Mononuclear cell (primary cell): ENCODE results near the gene LBR. TPM values are rescaled to one million over a fixed set of nuclear protein-coding genes. Genes with fewer than 3 reads are reported as not detected.

ENCODE experiments used
- H3K27me3 ChIP-seq: 2 replicates; pipeline ENCODE4 v1.6.0; 2011; ENCODE audit warnings: low read length, control low read depth; ENCODE audit not compliant: insufficient read depth
- H3K4me1 ChIP-seq: 2 replicates; pipeline ENCODE4 v1.5.1; 2011; ENCODE audit warnings: mild to moderate bottlenecking, low read length, control low read depth; ENCODE audit not compliant: insufficient read depth
- H3K4me3 ChIP-seq: 2 replicates; pipeline ENCODE4 v1.5.1; 2011; ENCODE audit warnings: mild to moderate bottlenecking, low read length, moderate library complexity
- H3K9me3 ChIP-seq: 2 replicates; pipeline ENCODE4 v1.5.1; 2011; ENCODE audit warnings: low read depth, mild to moderate bottlenecking, control low read depth, low read length
- total RNA-seq: library from RNA; depleted of rRNA; stranded (reverse); fragments of >200 nt; gene quantifications from one replicate; pipeline ENCODE4 v1.2.3, GENCODE V29; 2012

The LBR gene
- total RNA-seq, 1 donor, result 61.4 TPM

DNA sequence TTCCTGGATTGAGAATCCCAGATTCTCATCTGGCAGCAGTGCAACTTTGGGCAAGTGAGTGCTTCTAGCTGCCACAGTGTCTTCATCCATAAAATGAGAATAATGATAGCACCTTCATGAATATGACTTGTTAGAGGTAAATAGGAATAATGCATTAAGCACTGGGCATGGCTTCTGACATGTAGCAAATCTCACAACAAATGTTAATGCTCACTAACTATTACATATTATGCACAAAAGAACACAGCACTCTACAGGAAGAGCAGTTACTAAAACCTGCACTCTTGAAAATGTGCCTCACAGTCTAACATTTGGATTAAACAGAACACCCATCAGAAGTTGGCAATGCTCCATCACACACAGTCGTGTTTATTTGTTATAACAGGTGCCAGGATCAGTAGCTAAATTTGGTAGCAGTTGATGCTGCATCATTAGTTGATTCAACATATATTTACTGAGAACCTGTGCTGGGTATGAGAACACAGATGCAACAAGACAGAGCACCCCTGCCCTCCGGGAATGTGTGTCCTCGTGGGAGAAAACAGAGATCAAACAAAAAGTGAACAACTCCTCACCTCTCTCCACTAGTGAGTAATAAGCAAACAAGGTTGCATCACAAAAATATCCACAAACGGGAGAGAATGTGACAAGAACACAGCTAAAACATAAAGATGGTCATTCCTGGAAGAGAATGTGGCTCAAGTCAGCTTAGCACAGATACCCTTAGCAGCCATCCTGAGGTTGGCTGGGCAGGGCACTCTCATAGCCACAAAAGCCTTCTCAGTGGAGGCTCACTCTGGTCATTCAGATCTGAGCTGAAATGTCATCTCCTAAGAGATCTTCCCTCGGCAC, 26.2 kb upstream of the LBR start:
- peaks cover 48% of the 10 kb centered on the region for H3K4me1 ChIP-seq
- no peak overlapping the region for H3K4me3 ChIP-seq
- no peaks in the 10 kb centered on the region for H3K9me3 ChIP-seq
- no peaks in the 10 kb centered on the region for H3K27me3 ChIP-seq

DNA sequence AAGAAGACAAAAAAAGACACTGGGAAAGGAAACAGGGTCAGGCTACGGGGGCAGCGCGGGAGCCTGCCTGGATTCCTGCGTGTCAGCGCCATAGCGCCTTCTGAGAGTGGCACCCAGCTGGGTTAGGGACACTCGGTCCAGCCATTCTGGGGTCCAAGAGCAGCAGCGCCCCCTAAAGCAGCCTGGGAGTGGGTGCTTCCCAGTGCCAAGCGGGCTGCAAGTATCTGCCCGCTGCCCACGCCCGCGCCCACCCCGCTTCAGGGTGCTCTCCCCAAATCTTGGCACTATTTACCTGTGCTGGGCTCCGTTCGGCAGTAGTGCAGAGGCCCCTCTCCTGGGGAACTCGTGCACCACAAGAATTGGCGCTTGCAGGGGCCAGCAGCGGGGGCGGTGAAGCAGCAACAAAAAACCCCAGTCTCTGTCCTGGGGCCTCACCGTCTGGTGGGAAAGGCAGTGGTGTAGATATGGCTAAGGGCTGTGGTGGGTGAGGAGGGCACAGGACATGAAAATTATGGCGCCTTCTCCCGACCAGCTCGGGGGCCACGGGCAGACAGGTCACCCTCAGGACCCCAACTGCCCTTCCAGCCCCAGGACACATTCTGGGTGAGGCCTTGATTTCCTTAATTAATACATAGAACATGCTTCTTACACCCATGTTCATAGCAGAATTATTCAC, 24.1 kb upstream of the LBR start:
- peaks cover 48% of the 10 kb centered on the region for H3K4me1 ChIP-seq
- H3K4me3 ChIP-seq, result no peak overlapping the region
- no peaks in the 10 kb centered on the region for H3K9me3 ChIP-seq
- H3K27me3 ChIP-seq, result no peaks in the 10 kb centered on the region

DNA sequence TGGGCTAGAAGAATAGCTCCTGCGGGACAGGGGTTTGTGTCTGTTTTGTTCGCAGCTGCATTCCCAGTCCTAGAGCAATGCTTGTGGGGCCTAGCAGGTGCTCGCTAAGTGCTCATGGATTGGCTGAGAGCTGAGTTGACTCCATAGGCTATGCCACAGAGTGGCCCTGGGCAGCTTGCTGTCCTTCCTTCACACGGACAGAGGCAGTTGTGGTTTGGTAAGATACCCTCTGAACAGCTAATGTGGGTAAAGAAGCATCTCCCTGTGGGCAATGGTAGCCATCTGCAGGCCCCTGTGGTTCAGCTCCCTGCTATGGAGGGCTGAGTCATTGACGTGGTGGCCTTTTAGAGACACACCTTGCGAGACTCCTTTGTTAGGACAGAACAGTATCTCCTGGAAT, 23.5 kb upstream of the LBR start:
- Histone ChIP-seq H3K4me1 (peaks cover 54% of the 10 kb centered on the region), H3K27me3 (no peaks in the 10 kb centered on the region), H3K4me3 (no peak overlapping the region), H3K9me3 (no peaks in the 10 kb centered on the region)

DNA sequence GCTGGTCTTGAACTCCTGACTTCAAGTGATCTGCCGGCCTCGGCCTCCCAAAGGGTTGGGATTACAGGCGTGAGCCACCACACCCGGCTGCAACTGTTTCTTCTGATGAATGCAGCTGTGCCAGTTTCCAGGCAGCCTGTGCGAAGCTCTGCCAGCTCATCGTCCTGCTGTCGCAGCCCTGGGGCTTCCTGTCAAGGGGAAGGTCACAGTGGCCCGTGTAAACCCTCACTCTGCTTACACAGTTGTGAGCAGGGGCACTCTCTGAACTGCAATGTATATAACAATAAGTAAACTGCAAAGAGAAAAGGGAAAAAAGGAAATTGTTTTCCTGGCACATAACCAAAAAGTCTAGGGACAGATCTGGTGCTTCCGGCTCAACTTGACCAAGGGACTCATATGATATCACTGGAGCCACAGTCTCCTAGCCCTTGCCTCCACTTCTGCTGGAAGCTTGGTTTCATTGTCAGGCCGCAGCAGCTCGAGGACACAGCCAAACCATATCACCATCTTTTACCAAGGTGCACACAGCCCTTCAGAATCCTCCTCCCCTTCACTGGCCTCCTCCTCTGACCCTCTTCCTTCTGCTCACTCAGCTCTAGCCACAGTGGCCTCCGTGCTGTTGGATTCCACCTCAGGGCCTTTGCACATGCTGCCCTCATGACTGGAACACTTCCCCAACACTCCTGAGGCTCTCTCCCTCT, 22.8 kb upstream of the LBR start:
- Histone ChIP-seq H3K4me1 (peaks cover 61% of the 10 kb centered on the region), H3K27me3 (no peaks in the 10 kb centered on the region), H3K4me3 (no peak overlapping the region), H3K9me3 (no peaks in the 10 kb centered on the region)

DNA sequence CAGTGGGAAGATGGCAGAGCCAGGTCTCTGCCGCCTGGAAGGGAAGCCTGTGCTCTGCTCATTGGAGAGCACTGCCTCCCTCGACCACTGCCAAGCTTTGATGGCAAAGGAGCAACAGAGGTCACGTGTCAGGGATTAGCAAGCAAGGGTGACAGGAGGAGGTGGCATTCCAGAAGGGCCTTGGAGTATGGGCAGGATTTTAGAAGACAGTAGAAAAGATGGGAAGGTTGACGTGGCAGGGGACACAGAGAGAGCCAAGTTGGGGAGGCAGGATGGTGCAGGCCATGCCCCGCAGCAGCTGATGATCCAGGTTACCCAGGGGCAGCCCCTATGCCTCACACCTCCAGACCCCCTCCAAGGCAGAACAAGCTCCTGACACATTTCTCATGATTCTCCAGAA, 21.9 kb upstream of the LBR start:
- Histone ChIP-seq H3K27me3 (no peaks in the 10 kb centered on the region), H3K4me1 (peaks cover 60% of the 10 kb centered on the region), H3K4me3 (no peak overlapping the region), H3K9me3 (no peaks in the 10 kb centered on the region)

DNA sequence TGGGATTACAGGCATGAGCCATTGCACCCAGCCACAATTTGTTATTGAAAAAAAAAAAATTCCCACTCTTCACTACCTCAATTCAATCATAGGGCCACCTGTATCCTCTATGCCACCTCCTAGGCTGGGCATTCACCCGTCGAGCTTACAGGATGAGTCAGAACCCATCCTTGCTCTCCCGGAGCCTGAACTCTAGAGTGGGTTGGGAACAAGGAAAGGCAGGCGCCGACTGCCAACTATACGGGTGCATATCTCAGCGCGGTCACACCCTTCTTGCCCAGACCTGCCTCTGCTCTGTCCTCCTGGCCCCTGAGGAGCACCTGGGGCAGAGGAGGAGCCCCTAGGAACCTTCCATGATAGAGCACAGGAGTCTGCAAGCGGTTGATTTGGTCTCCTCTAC, 21.4 kb upstream of the LBR start:
- Histone ChIP-seq H3K9me3 (no peaks in the 10 kb centered on the region), H3K4me1 (peaks cover 60% of the 10 kb centered on the region), H3K4me3 (no peak overlapping the region), H3K27me3 (no peaks in the 10 kb centered on the region)

DNA sequence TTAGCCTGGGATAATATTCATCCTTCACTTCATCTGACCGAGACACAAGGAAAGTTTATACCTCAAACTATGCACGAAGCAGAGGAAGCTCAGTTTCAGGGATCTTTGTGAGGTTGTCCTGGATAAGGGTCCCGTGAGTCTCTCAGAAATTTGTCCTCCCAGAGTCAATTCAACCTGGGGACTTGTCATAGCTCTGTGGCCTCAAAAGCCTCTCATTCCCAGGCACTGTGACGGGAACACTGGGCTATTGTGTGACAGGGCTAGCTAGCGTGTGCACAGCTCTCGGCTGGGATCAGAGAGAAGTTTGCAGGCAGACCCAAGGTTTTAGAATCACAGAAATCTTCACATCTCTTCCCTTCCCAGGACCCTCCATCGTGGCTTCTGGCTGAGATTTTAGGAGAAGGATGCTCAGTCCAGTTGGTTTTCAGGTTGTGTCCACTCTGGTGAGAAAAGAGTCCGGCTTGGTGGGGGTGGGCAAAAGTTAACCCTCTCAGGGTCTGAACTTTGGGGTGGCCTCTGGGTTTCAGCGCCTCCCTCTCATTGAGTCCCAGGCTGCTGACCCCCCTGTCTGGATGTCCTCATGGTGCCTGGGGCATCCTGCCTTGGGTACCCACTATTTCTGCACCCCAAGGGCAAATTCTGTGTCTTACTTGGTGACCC, 20.4 kb upstream of the LBR start:
- H3K9me3 ChIP-seq, result no peaks in the 10 kb centered on the region
- H3K27me3 ChIP-seq, result no peaks in the 10 kb centered on the region
- no peak overlapping the region for H3K4me3 ChIP-seq
- peaks cover 66% of the 10 kb centered on the region for H3K4me1 ChIP-seq

DNA sequence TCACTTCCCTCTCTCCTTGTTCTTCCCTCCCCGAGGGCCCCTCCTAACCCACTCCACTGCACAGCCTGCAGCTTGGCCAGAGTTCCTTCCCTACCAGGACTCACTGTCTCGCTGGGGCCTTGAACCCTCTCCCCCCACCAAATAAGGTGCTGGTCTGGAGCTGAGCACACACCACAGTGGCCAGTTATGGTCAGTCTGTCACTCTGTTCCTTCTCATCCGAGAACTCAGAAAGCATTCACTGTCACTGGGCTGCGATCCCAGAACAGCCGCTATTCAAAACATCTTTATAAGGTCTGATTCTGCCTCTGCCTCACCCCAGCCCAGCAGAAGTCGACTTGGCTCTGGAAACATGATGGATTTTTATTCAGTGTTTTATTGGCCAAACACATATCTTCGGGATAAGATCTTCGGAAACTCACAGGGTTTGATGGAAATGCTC, 19.8 kb upstream of the LBR start:
- Histone ChIP-seq H3K9me3 (no peaks in the 10 kb centered on the region), H3K27me3 (no peaks in the 10 kb centered on the region), H3K4me3 (no peak overlapping the region), H3K4me1 (peaks cover 72% of the 10 kb centered on the region)

DNA sequence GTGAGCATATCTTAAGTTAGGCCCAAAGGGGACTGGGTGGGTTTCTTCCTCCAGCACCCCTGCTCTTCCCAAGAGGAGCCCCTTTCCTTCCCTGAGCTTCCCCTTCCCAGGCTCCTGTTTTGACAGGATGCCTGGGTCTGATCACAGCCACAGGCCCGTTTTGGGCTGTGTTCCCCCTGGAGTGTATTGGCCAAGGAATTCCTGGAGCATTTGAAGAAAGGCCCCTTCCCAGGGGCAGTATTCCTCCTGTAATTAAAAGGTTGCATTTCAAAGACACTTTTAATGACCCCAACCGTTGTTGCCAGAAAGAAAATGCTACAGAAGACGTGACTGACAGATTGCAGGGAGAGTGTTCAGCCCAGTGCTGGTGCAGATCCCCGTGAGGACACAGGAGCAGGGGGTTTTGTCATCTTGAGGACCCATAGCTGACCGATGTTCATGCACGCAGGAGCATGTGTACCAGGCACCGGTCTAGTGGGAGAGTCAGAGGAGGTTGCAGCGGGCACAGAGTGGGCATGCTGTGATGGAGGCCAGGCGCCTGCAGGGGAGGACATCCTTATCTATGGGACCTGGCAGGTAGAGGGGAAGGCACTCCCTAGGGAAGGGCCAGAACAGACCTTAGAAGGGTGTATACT, 19.3 kb upstream of the LBR start:
- H3K4me3 ChIP-seq, result no peak overlapping the region
- no peaks in the 10 kb centered on the region for H3K9me3 ChIP-seq
- no peaks in the 10 kb centered on the region for H3K27me3 ChIP-seq
- H3K4me1 ChIP-seq, result peaks cover 76% of the 10 kb centered on the region

DNA sequence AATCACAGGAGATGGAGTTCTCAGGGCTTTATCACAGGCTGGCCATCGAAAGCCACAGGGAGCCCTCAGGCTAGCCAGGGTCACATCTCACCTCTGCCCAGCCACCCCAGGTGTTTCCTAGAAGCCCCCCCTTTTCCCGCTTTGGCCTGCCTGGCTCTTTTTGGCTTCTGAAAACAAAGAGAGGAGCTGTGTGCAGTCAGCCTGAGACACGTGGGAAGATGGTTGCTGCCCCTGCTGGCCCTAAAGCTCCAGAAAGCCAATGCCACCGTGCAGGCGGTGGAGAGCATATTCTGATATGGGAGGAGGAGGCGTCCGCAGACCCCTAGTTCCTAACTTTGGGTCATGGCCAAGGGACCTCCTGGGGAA, 18.7 kb upstream of the LBR start:
- no peaks in the 10 kb centered on the region for H3K27me3 ChIP-seq
- no peak overlapping the region for H3K4me3 ChIP-seq
- peaks cover 81% of the 10 kb centered on the region for H3K4me1 ChIP-seq
- H3K9me3 ChIP-seq, result no peaks in the 10 kb centered on the region

DNA sequence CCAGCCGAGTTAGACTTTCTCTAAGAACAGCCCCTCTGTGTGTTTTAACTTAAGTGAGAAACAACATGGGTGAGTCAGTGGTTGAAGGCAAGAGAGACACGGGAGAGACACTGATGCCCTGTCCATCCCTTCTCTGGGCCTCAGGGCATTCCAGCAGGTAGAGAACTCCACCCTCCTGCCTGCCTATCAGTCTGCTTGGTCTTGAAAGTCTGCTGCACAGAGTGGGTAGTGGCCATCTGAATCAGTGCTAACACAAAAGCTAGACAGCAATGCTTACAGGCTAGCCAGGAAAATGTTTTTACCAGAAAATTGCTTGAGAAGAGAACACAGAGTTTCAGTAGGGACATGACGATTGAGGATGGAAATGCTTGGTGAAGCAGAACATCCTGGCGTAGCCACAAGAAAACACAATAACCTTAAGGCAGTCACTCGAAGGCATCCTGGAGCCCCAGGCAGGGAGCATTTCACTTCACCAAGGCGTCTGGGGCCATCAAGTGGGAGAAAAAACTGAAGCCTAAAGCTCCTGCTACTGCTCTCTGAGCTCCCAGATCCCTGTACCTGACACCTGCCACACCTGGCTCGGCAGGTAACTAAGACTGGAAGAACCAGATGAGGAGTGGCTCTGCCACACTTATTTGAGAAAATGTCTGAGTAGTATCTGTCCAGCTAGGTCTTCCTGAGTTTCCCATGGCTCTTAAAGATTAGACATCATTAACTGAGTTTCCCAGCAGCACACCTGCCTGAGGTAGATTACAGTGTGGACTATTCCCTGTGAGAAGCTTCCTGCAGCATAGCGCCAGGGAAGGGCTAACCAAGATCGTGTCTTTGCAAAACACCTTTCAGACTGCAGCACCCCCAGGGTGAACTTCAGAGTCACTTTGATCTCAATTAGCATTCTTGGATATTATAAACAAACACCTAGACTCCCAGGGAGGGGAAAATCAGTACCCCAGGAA, 18.1 kb upstream of the LBR start:
- no peaks in the 10 kb centered on the region for H3K9me3 ChIP-seq
- H3K27me3 ChIP-seq, result no peaks in the 10 kb centered on the region
- peaks cover 79% of the 10 kb centered on the region for H3K4me1 ChIP-seq
- H3K4me3 ChIP-seq, result no peak overlapping the region

DNA sequence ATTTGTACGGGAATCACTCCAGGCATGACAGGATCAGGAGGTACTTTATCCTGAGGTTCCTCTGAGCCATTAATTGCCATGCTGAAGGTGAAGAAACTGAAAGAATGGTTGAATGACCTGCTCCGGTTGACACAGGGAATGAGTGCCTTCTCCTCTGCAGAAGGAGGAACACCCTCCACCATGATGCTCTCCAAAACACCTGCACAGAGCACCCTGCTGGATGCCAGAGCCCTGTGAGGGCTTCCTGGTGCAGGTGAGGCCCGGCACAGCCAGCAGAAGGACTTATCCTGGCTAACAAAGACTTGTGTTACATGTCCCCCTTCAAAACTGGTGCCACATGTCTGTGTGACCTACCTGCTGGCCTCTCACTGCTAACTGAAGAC, 14.3 kb upstream of the LBR start:
- Histone ChIP-seq H3K4me1 (peaks cover 62% of the 10 kb centered on the region), H3K9me3 (no peaks in the 10 kb centered on the region), H3K27me3 (no peaks in the 10 kb centered on the region), H3K4me3 (no peak overlapping the region)

DNA sequence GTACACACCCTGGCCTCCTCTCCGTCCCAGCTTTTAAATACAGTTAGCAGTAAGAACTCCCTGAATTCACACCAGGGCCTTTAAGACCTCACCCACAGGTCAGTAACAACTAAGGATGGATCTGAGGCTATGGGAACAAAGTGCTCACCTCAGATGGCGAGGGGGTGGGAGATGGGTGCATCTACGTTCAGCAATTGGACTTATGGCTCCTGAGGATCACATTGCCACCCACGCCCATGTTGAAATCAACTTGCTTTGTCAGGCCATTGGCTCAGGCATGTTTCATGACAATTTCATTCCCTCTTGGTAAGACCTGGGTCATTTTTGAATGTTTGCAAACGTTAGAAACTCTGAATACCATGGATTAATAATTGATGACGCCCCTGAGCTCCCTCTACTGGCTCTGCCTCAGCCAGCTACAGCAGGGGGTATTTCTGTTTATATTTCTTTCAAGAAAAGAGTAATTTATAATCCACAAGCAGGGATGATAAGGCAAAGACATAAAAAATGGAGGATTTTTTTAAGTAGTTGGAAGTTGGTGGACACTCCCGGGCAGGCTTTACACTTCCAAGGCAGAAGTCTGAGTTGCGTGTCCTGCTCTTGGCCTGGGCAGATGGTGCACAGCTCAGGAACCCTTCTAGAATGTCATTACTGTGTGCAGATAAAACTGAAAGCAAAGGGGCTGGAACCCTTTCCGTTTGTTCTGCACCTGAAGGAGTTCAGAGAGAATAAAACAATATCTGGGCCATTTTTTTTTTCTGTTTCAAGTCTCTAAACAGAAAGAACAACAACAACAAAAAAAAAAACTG, 13.7 kb upstream of the LBR start:
- Histone ChIP-seq H3K4me3 (no peak overlapping the region), H3K4me1 (peaks cover 56% of the 10 kb centered on the region)

More for the DNA sequence above, 13.7 kb upstream of the LBR start:
- Histone ChIP-seq H3K27me3 (no peaks in the 10 kb centered on the region), H3K9me3 (no peaks in the 10 kb centered on the region)
